Stimulated activated CD4-positive, alpha-beta T cell treated with anti-CD3 and anti-CD28 coated beads, Interleukin-12 subunit alpha, Interleukin-12 subunit beta, amount 100 ng/mL, for 48 hours (primary cell): ENCODE measurements around the gene OGFOD3.

ENCODE experiments used
- DNase-seq, 3 donors: peaks; one replicate each; pipeline ENCODE4 v3.0.0-alpha.2; 2020; ENCODE audit warnings: low read depth in 2 of 3, low spot score in 1 of 3

The OGFOD3 gene

GRCh38 chr17:82407255-82407654, 11.1 kb downstream of the OGFOD3 start:
- no peak for DNase-seq

- DNase-seq: no peak
These were observed 12.2 kb downstream of the OGFOD3 start for GRCh38 chr17:82406131-82406671.

DNA sequence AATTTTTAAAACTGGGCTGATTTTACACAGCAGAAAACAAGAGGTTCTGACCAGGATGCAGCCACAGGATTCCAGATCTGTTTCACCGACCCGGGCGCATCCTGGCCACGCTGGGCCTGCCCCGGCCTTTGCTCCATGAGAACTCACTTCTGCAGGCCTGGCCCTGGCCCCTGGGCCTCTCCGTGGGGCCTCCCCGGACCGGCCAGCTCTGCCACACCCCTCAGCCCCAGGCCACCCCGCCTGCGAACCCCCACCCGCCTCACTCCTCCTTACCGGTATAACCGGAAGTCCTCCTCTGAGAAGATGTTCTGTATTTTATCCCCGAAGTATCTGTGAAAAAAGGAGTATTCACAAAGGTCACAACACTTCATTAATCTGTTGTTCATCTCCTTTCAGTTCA, 13.3 kb downstream of the OGFOD3 start:
- no peak for DNase-seq

GRCh38 chr17:82403662-82404660, 14.4 kb downstream of the OGFOD3 start:
- DNase-seq: no peak

DNA sequence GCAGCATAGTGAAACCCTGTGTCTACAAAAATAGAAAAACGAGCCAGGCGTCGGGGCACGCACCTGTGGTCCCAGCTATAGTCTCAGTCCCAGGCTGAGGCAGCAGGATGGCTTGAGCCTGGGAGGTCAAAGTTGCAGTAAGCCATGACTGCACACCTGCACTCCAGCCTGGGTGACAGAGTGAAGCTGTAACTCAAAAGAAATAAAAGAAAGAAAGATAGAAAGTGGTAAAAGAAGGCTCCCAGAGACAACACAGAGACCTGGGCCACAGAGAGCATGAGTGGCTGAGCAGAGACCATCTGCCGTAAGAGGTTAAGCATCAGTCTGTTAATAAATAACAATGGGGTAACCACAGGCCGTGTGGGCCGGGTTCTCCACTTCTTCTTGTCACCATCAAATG, 15.5 kb downstream of the OGFOD3 start:
- no peak for DNase-seq

GRCh38 chr17:82400830-82401229, 17.6 kb downstream of the OGFOD3 start:
- DNase-seq: peak; percentile 28 to 48 (median 30)

- no peak for DNase-seq
These were observed 18.2 kb downstream of the OGFOD3 start for GRCh38 chr17:82400206-82400605.

DNA sequence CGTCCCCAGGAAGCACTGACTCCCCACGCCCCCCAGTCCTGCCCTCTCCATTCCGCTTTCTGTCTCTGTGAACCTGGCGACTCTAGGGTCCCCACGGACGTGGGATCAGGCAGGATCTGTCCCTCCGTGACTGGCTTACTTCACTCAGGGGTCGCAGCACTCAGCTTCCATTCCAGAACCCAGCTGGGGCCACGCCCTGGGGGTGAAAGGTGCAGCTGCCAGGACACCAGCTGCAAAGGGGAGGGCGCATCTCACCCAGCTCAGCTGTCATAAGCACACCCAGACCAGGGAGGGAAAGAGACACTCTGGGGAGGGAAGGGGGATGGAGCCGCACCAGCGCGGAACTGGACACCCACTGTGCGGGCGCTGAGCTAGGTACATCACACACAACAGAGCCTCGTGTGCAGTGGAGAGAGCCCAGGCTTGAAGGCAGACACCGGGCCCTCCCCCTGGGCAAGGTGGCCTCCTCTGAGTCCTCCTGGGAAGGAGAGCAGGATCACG, 18.7 kb downstream of the OGFOD3 start:
- no peak for DNase-seq

GRCh38 chr17:82399041-82399441, 19.3 kb downstream of the OGFOD3 start:
- no peak for DNase-seq

- no peak for DNase-seq
These were observed 20.7 kb downstream of the OGFOD3 start for GRCh38 chr17:82397449-82398335.

- DNase-seq: no peak
These were observed 21.6 kb downstream of the OGFOD3 start for GRCh38 chr17:82396601-82397435.

DNA sequence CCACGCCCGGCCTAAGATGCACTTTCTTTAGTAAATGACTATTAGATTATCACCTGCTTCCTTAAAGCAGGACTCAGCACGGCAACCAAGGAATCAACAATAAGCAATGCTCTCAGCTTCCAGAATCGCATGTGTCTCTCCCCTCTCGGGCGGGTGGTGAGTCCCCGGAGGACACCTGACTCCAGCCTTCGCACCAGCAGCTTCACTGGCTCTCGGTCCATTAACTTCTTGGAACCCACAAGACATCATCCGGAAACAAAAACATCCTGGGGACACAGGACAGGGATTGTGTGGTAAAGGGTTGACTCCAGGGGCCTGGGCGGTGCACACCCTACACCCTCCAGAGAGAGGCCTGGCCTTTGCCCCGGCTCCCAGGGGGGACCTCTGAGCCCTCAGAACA, 24.1 kb downstream of the OGFOD3 start:
- no peak for DNase-seq

DNA sequence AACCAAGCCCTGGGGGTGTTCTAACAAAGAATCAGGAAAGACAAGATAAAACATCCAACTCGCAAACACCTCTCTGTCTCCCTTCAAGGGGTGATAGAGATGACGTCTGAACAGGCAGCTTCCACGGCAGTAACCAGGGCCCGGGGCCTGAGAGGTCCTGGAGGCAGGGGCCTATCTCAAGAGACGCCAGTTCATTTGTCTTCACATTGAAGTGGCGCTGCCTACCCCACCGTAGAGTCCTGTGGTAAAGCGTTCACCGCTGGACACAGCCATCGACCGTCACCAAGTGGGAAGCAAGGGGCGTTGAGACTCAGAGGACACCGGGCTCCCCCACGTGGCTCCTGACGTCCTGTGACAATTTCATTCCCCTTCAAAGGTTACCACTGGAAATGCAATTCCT, 25.4 kb downstream of the OGFOD3 start:
- DNase-seq: no peak

DNA sequence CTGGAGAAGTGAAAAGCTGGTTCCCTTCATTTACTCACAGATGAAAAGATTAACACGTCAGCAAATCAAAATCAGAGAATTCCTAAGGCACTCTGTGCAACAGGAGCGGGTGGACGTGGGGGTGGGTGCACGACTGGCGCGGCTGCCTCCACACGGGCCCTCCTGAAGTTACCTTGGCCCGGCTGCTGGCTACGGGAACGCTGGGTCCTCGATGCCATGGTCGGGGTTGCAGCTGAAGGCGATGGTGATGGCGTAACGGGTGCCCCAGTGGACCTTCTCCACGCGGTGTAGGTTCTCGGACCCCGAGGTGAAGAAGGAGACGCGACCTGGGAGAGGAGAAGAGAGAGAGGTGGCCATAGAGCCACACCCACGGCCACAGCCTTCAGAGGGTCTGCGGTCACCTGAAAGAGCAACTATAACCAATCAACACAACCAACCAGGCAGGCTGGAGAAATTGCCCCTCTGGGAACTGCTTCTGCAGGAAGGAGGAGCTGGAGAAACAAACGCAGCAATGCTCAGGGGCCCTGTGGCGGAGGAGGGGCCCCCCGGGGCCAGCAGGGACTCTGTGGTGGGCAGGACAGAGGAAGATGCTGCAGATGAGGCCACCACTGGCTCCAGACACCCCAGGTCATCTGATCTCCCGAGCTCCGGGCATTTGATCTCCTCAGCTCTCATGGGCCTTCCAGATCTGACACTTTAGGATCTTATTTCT, 26.0 kb downstream of the OGFOD3 start:
- DNase-seq: no peak

GRCh38 chr17:82391496-82392066, 26.8 kb downstream of the OGFOD3 start:
- DNase-seq: no peak

DNA sequence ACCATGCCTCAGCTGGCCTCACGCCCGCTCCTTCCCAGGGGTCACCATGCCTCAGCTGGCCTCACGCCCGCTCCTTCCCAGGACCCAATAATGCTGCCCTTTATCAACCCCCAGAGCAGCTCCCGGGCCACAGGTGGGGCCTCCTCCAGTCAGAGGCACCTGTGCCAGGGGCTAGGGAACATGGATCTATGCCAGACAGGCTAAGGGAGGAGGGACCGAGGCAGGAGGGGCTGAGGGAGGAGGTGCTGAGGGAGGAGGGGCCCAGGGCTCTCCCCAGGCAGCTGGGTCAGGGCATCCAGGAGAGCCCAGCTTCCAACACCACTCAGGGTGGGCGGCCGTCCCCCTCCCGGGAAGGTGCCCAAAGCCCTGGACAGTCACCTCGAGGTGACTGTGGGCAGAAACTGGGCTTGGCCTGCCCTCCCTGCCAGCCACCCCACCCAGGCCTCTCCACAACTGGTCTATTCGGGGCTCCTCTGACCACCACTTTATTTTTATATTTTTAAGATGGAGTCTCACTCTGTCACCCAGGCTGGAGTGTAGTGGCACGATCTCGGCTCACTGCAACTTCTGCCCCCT, 27.4 kb downstream of the OGFOD3 start:
- no peak for DNase-seq

DNA sequence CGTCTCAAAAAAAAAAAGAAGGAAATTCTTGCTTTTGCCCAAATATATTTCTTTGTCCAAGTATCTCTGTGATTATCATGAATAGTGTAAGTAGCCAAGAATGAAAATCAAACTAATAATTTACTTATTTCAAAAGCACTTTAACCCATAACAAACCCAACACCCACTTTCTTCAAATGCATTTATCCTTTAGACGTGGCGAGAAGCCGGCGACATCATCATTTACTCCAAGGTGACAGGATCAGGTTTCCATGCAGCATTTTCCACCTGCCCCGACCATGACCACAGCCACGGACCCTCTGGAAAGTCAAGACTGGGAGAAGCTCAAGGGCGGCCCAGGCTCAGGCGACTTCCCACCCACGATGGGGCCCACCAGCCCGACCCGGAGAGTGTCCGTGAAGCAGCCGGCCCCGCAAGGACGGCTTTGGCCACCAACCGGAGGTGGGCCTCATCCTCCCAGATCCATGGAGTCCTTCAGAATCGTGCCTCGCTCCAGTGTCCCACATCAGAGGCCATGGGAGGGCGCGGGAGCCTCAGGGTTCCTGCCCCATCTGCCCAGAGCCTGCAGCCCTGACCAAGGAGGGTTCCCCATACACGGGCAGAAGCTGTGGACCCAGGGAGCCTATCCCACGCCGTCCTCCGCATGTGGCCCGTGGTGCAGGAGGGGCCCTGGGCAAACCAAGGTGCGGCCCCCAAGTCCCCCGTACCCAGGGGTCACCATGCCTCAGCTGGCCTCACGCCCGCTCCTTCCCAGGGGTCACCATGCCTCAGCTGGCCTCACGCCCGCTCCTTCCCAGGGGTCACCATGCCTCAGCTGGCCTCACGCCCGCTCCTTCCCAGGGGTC, 28.1 kb downstream of the OGFOD3 start:
- no peak for DNase-seq

- no peak for DNase-seq
These were observed 29.0 kb downstream of the OGFOD3 start for GRCh38 chr17:82389379-82389778.
